CD14-positive monocyte (primary cell): Measurements from ENCODE around the gene VIPAS39. TPM values are rescaled to one million over a fixed set of nuclear protein-coding genes. Genes with fewer than 3 reads are reported as not detected.
A peak's percentile ranks its signal among the peaks of the same experiment; 100 is the strongest.

ENCODE experiments used
- DNase-seq, 3 donors: peaks; one replicate each; pipeline ENCODE4 v3.0.0-alpha.2; 2011 to 2022
- H2AFZ ChIP-seq: 2 replicates; pipeline ENCODE4 v1.6.0; 2012; ENCODE audit warnings: mild to moderate bottlenecking, low read depth, low read length, inconsistent platforms; ENCODE audit not compliant: insufficient read depth, poor library complexity, severe bottlenecking
- H3K27ac ChIP-seq, 2 donors: 1 replicate in 1 of 2; 2 replicates in 1 of 2; pipeline ENCODE4 v1.5.1; 2012 to 2013; ENCODE audit warnings: low read length in 2 of 2, control low read depth in 1 of 2, inconsistent platforms in 1 of 2, low read depth in 1 of 2, mild to moderate bottlenecking in 1 of 2
- H3K27me3 ChIP-seq, 2 donors: one replicate each; pipeline versions ENCODE4 v1.6.0 to v1.6.1; 2011 to 2013; ENCODE audit warnings: low read length in 2 of 2; ENCODE audit not compliant: control insufficient read depth in 2 of 2, insufficient read depth in 2 of 2
- H3K36me3 ChIP-seq, 2 donors: replicated peaks in 1 of 2; 1 replicate in 1 of 2; 2 replicates in 1 of 2; pipeline versions ENCODE4 v1.5.1 to v1.6.1; 2012 to 2013; ENCODE audit warnings: low read length in 2 of 2, control low read depth in 1 of 2, inconsistent platforms in 1 of 2, mild to moderate bottlenecking in 1 of 2; ENCODE audit not compliant: insufficient read depth in 2 of 2, control insufficient read depth in 1 of 2
- H3K4me1 ChIP-seq, 2 donors: 1 replicate in 1 of 2; 2 replicates in 1 of 2; pipeline versions ENCODE4 v1.5.1 to v1.6.1; 2012 to 2013; ENCODE audit warnings: low read length in 2 of 2, control low read depth in 1 of 2, inconsistent platforms in 1 of 2, mild to moderate bottlenecking in 1 of 2, moderate library complexity in 1 of 2; ENCODE audit not compliant: insufficient read depth in 2 of 2, control insufficient read depth in 1 of 2
- H3K4me2 ChIP-seq: replicated peaks from 2 replicates; pipeline ENCODE3; 2012; ENCODE audit warnings: low read length, moderate library complexity, mild to moderate bottlenecking; ENCODE audit not compliant: poor library complexity, severe bottlenecking; ENCODE audit errors: extremely low read depth
- H3K4me3 ChIP-seq, 3 experiments: fragments of 200-600 bp in 1 of 3; sonication (generic) in 1 of 3; replicated peaks in 1 of 3; 1 replicate in 2 of 3; 2 replicates in 1 of 3; pipeline ENCODE4 v1.5.1; 2011 to 2013; ENCODE audit warnings: low read length in 3 of 3, mild to moderate bottlenecking in 3 of 3, control low read depth in 2 of 3, low read depth in 2 of 3, inconsistent platforms in 1 of 3, moderate library complexity in 1 of 3
- H3K79me2 ChIP-seq: 2 replicates; pipeline ENCODE4 v1.6.0; 2012; ENCODE audit warnings: mild to moderate bottlenecking, control low read depth, inconsistent platforms, low read length, moderate library complexity; ENCODE audit not compliant: insufficient read depth
- H3K9ac ChIP-seq: 2 replicates; pipeline ENCODE4 v1.6.0; 2017; ENCODE audit warnings: low read length, mild to moderate bottlenecking; ENCODE audit not compliant: insufficient read depth, poor library complexity, severe bottlenecking
- H3K9me3 ChIP-seq, 2 donors: replicated peaks in 1 of 2; 1 replicate in 1 of 2; 2 replicates in 1 of 2; pipeline versions ENCODE4 v1.5.1 to v1.6.1; 2012 to 2013; ENCODE audit warnings: low read length in 2 of 2, control low read depth in 1 of 2; ENCODE audit not compliant: control insufficient read depth in 1 of 2, insufficient read depth in 1 of 2
- H4K20me1 ChIP-seq: 2 replicates; pipeline ENCODE4 v1.6.0; 2012; ENCODE audit warnings: mild to moderate bottlenecking, low read length, control low read depth, moderate library complexity; ENCODE audit not compliant: insufficient read depth
- H3K27ac Mint-ChIP-seq, 7 donors: one replicate each; pipeline ENCODE4 v1.8.0; 2020; ENCODE audit warnings: mild to moderate bottlenecking in 7 of 7, mixed read lengths in 7 of 7, moderate library complexity in 6 of 7, inconsistent platforms in 2 of 7
- H3K27me3 Mint-ChIP-seq, 3 donors: one replicate each; pipeline ENCODE4 v1.8.0; 2021 to 2022; ENCODE audit warnings: low read depth in 3 of 3, mild to moderate bottlenecking in 3 of 3, mixed read lengths in 3 of 3, moderate library complexity in 3 of 3, inconsistent platforms in 1 of 3
- H3K36me3 Mint-ChIP-seq, 2 donors: one replicate each; pipeline ENCODE4 v1.8.0; 2020; ENCODE audit warnings: mixed read lengths in 2 of 2, inconsistent platforms in 1 of 2, mild to moderate bottlenecking in 1 of 2
- H3K4me1 Mint-ChIP-seq: one replicate; pipeline ENCODE4 v1.8.0; 2020; ENCODE audit warnings: mild to moderate bottlenecking, mixed read lengths
- H3K4me3 Mint-ChIP-seq, 2 donors: one replicate each; pipeline ENCODE4 v1.8.0; 2020; ENCODE audit warnings: mild to moderate bottlenecking in 2 of 2, mixed read lengths in 2 of 2, moderate library complexity in 1 of 2
- H3K9me3 Mint-ChIP-seq, 7 donors: one replicate each; pipeline ENCODE4 v1.8.0; 2020 to 2022; ENCODE audit warnings: mixed read lengths in 7 of 7, mild to moderate bottlenecking in 6 of 7, moderate library complexity in 6 of 7, inconsistent platforms in 2 of 7
- CTCF ChIP-seq: fragments of 200-600 bp; IDR thresholded peaks from one replicate; pipeline ENCODE4 v1.8.0; 2022; ENCODE audit warnings: antibody characterized with exemption, mild to moderate bottlenecking
- WGBS: methylation state at CpG from one replicate; pipeline ENCODE4 v1.1.5; 2013; ENCODE audit warnings: missing lambda C conversion rate; ENCODE audit not compliant: insufficient coverage; 5-methylcytosine and 5-hydroxymethylcytosine counted together
- intact Hi-C, 2 donors: fragments of 100-400 bp; cut with micrococcal nuclease; formaldehyde crosslinking; loops; one replicate each; pipeline versions ENCODE4 v1.15.0 to v1.15.1; 2023
- polyA plus RNA-seq, 3 donors: library from polyadenylated mRNA; depleted of rRNA in 1 of 3; unstranded in 2 of 3; stranded (reverse) in 1 of 3; fragments of 300-500 nt in 2 of 3; fragments of >200 nt in 1 of 3; fragmentation: Illumina TruSeq in 2 of 3; gene quantifications; 1 replicate in 2 of 3; 2 replicates in 1 of 3; pipeline ENCODE4 v1.2.3, GENCODE V29; 2012 to 2021

VIPAS39 gene
- polyA plus RNA-seq, 3 donors: 8.1 to 17.8 (median 10.8) TPM

- Histone ChIP-seq H3K9ac (no peak overlapping the region), H3K4me2 (no peak overlapping the region), H4K20me1 (no peaks in the 10 kb centered on the region), H3K9me3 (no peaks in the 10 kb centered on the region), H3K27ac (no peak overlapping the region), H3K79me2 (no peaks in the 10 kb centered on the region), H2AFZ (no peak overlapping the region), H3K4me1 (peaks cover 0 to 3% of the 10 kb centered on the region in 2 donors), H3K27me3 (no peaks in the 10 kb centered on the region), H3K36me3 (peaks cover 6 to 13% of the 10 kb centered on the region in 2 donors), H3K4me3 (no peak overlapping the region)
- peaks cover 1% of the 10 kb centered on the region for H3K4me1 Mint-ChIP-seq
- peaks cover 2 to 3% (median 3%) of the 10 kb centered on the region in 3 donors for H3K27me3 Mint-ChIP-seq
- no peak for TF ChIP-seq CTCF
- intact Hi-C loops: no loop called here
- H3K4me3 Mint-ChIP-seq: no peak overlapping the region
- H3K36me3 Mint-ChIP-seq: peaks cover 8 to 9% of the 10 kb centered on the region in 2 donors
- H3K9me3 Mint-ChIP-seq: no peaks in the 10 kb centered on the region
- no peak for DNase-seq
- no peak overlapping the region for H3K27ac Mint-ChIP-seq
- 83% methylated on average over 1 of the region's 5 CpGs for WGBS
These were observed 16.5 kb upstream of the VIPAS39 start for GRCh38 chr14:77473921-77474320.

- Histone ChIP-seq H3K4me1 (no peaks in the 10 kb centered on the region), H3K36me3 (peaks cover 39 to 48% of the 10 kb centered on the region in 2 donors), H3K27ac (no peak overlapping the region), H2AFZ (no peak overlapping the region), H3K9me3 (no peaks in the 10 kb centered on the region), H3K27me3 (no peaks in the 10 kb centered on the region), H3K9ac (no peak overlapping the region), H4K20me1 (no peaks in the 10 kb centered on the region), H3K79me2 (no peaks in the 10 kb centered on the region), H3K4me2 (no peak overlapping the region), H3K4me3 (no peak overlapping the region)
- Mint-ChIP-seq H3K4me1 (no peaks in the 10 kb centered on the region), H3K27me3 (peaks cover 0 to 3% (median 2%) of the 10 kb centered on the region in 3 donors), H3K27ac (peak overlapping the region in 1 of 7 donors; percentile 37), H3K36me3 (peaks cover 39 to 44% of the 10 kb centered on the region in 2 donors), H3K9me3 (no peaks in the 10 kb centered on the region), H3K4me3 (no peak overlapping the region)
- intact Hi-C loops: no loop called here
- 92% methylated on average over 4 of the region's 5 CpGs for WGBS
- no peak for TF ChIP-seq CTCF
- no peak for DNase-seq
These were observed 12.9 kb upstream of the VIPAS39 start for GRCh38 chr14:77470224-77470870.
